ENCODE measurements around the gene CTDSPL2.
A peak's percentile ranks its signal among the peaks of the same experiment; 100 is the strongest.
"Not testable (repeated sequence)": the region's sequence is repeated elsewhere in the genome, so short reads cannot be mapped to it uniquely, and the experiment has no call there.

Gene CTDSPL2

GRCh38 chr15:44529864-44530604 is 102.6 kb downstream of the CTDSPL2 start:
- DNase-seq (ENCODE audit: low read depth) = no peak
- no peak overlapping the region for H3K4me3 ChIP-seq (ENCODE audit: low read length)
- H3K4me1 ChIP-seq (ENCODE audit: control insufficient read depth, insufficient read depth, low read length) = peaks cover 6% of the 10 kb centered on the region
- H3K27me3 ChIP-seq (replicated peaks; ENCODE audit: control insufficient read depth, insufficient read depth, low read length) = no peaks in the 10 kb centered on the region
- no peaks in the 10 kb centered on the region for H3K9me3 ChIP-seq (ENCODE audit: control insufficient read depth, low read length)
- peaks cover 30% of the 10 kb centered on the region for H3K36me3 ChIP-seq (ENCODE audit: control insufficient read depth, insufficient read depth, low read length, severe bottlenecking)
- H3K9ac ChIP-seq (ENCODE audit: low read length) = no peak overlapping the region

GRCh38 chr15:44530653-44531052 is 103.2 kb downstream of the CTDSPL2 start:
- Histone ChIP-seq H3K27me3 (replicated peaks; ENCODE audit: control insufficient read depth, insufficient read depth, low read length) (no peaks in the 10 kb centered on the region), H3K9me3 (ENCODE audit: control insufficient read depth, low read length) (no peaks in the 10 kb centered on the region), H3K36me3 (ENCODE audit: control insufficient read depth, insufficient read depth, low read length, severe bottlenecking) (peaks cover 24% of the 10 kb centered on the region), H3K4me1 (ENCODE audit: control insufficient read depth, insufficient read depth, low read length) (peaks cover 12% of the 10 kb centered on the region), H3K9ac (ENCODE audit: low read length) (no peak overlapping the region), H3K4me3 (ENCODE audit: low read length) (no peak overlapping the region)
- no peak for DNase-seq (ENCODE audit: low read depth)

- not testable (repeated sequence) for H3K9ac ChIP-seq (ENCODE audit: low read length); H3K27me3 ChIP-seq (replicated peaks; ENCODE audit: control insufficient read depth, insufficient read depth, low read length); H3K4me3 ChIP-seq (ENCODE audit: low read length); H3K9me3 ChIP-seq (ENCODE audit: control insufficient read depth, low read length); DNase-seq (ENCODE audit: low read depth)
- Histone ChIP-seq H3K4me1 (ENCODE audit: control insufficient read depth, insufficient read depth, low read length) (peaks cover 17% of the 10 kb centered on the region), H3K36me3 (ENCODE audit: control insufficient read depth, insufficient read depth, low read length, severe bottlenecking) (peaks cover 15% of the 10 kb centered on the region)
Observed at GRCh38 chr15:44532275-44532674, 104.8 kb downstream of the CTDSPL2 start.

- Histone ChIP-seq H3K9me3 (ENCODE audit: control insufficient read depth, low read length) (no peaks in the 10 kb centered on the region), H3K27me3 (replicated peaks; ENCODE audit: control insufficient read depth, insufficient read depth, low read length) (no peaks in the 10 kb centered on the region)
Observed at GRCh38 chr15:44532689-44533088, 105.3 kb downstream of the CTDSPL2 start.

GRCh38 chr15:44535092-44535491 is 107.7 kb downstream of the CTDSPL2 start:
- Histone ChIP-seq H3K4me1 (ENCODE audit: control insufficient read depth, insufficient read depth, low read length) (peaks cover 25% of the 10 kb centered on the region), H3K9me3 (ENCODE audit: control insufficient read depth, low read length) (no peaks in the 10 kb centered on the region), H3K4me3 (ENCODE audit: low read length) (peak overlapping the region; percentile 95), H3K36me3 (ENCODE audit: control insufficient read depth, insufficient read depth, low read length, severe bottlenecking) (peaks cover 16% of the 10 kb centered on the region), H3K9ac (ENCODE audit: low read length) (no peak overlapping the region), H3K27me3 (replicated peaks; ENCODE audit: control insufficient read depth, insufficient read depth, low read length) (no peaks in the 10 kb centered on the region)
- DNase-seq (ENCODE audit: low read depth) = no peak

More at GRCh38 chr15:44532689-44533088, 105.3 kb downstream of the CTDSPL2 start:
- H3K4me1 ChIP-seq (ENCODE audit: control insufficient read depth, insufficient read depth, low read length) = peaks cover 18% of the 10 kb centered on the region
- H3K4me3 ChIP-seq (ENCODE audit: low read length) = no peak overlapping the region
- H3K36me3 ChIP-seq (ENCODE audit: control insufficient read depth, insufficient read depth, low read length, severe bottlenecking) = peaks cover 10% of the 10 kb centered on the region
- no peak overlapping the region for H3K9ac ChIP-seq (ENCODE audit: low read length)
- DNase-seq (ENCODE audit: low read depth) = no peak

- Histone ChIP-seq H3K9me3 (ENCODE audit: control insufficient read depth, low read length) (no peaks in the 10 kb centered on the region), H3K36me3 (ENCODE audit: control insufficient read depth, insufficient read depth, low read length, severe bottlenecking) (peaks cover 18% of the 10 kb centered on the region), H3K4me1 (ENCODE audit: control insufficient read depth, insufficient read depth, low read length) (peaks cover 30% of the 10 kb centered on the region), H3K27me3 (replicated peaks; ENCODE audit: control insufficient read depth, insufficient read depth, low read length) (no peaks in the 10 kb centered on the region), H3K9ac (ENCODE audit: low read length) (peak overlapping the region; percentile 96), H3K4me3 (ENCODE audit: low read length) (peak overlapping the region; percentile 95)
- DNase-seq (ENCODE audit: low read depth) = no peak
Observed at GRCh38 chr15:44535523-44536301, 108.3 kb downstream of the CTDSPL2 start.

- peak overlapping the region; percentile 96 for H3K9ac ChIP-seq (ENCODE audit: low read length)
- no peaks in the 10 kb centered on the region for H3K9me3 ChIP-seq (ENCODE audit: control insufficient read depth, low read length)
- H3K4me3 ChIP-seq (ENCODE audit: low read length) = peak overlapping the region; percentile 95
- peaks cover 24% of the 10 kb centered on the region for H3K36me3 ChIP-seq (ENCODE audit: control insufficient read depth, insufficient read depth, low read length, severe bottlenecking)
- H3K27me3 ChIP-seq (replicated peaks; ENCODE audit: control insufficient read depth, insufficient read depth, low read length) = no peaks in the 10 kb centered on the region
- DNase-seq (ENCODE audit: low read depth) = peak; percentile 93
- peaks cover 37% of the 10 kb centered on the region for H3K4me1 ChIP-seq (ENCODE audit: control insufficient read depth, insufficient read depth, low read length)
Observed at GRCh38 chr15:44536302-44536961, 109.0 kb downstream of the CTDSPL2 start.

GRCh38 chr15:44536962-44537734 is 109.7 kb downstream of the CTDSPL2 start, which contains the start of gene EIF3J:
Gene EIF3J (plus strand): TSS chr15:44537147. CDS start chr15:44537195, 48 bp downstream.
- Histone ChIP-seq H3K9ac (ENCODE audit: low read length) (peak within 1 kb of the TSS; percentile 97), H3K27me3 (replicated peaks; ENCODE audit: control insufficient read depth, insufficient read depth, low read length) (no peaks in the 10 kb centered on the region), H3K36me3 (ENCODE audit: control insufficient read depth, insufficient read depth, low read length, severe bottlenecking) (peaks cover 26% of the 10 kb centered on the region), H3K4me1 (ENCODE audit: control insufficient read depth, insufficient read depth, low read length) (peaks cover 44% of the 10 kb centered on the region), H3K4me3 (ENCODE audit: low read length) (peak within 1 kb of the TSS; percentile 95), H3K9me3 (ENCODE audit: control insufficient read depth, low read length) (no peaks in the 10 kb centered on the region)
- DNase-seq (ENCODE audit: low read depth) = peak; percentile 99

GRCh38 chr15:44537735-44538240 is 110.4 kb downstream of the CTDSPL2 start:
- no peak for DNase-seq (ENCODE audit: low read depth)
- Histone ChIP-seq H3K9ac (ENCODE audit: low read length) (peak overlapping the region; percentile 97), H3K9me3 (ENCODE audit: control insufficient read depth, low read length) (no peaks in the 10 kb centered on the region), H3K4me1 (ENCODE audit: control insufficient read depth, insufficient read depth, low read length) (peaks cover 51% of the 10 kb centered on the region), H3K27me3 (replicated peaks; ENCODE audit: control insufficient read depth, insufficient read depth, low read length) (no peaks in the 10 kb centered on the region), H3K4me3 (ENCODE audit: low read length) (peak overlapping the region; percentile 92), H3K36me3 (ENCODE audit: control insufficient read depth, insufficient read depth, low read length, severe bottlenecking) (peaks cover 26% of the 10 kb centered on the region)

- Histone ChIP-seq H3K4me1 (ENCODE audit: control insufficient read depth, insufficient read depth, low read length) (peaks cover 60% of the 10 kb centered on the region), H3K9ac (ENCODE audit: low read length) (peak overlapping the region; percentile 49), H3K4me3 (ENCODE audit: low read length) (peak overlapping the region; percentile 61), H3K9me3 (ENCODE audit: control insufficient read depth, low read length) (no peaks in the 10 kb centered on the region), H3K36me3 (ENCODE audit: control insufficient read depth, insufficient read depth, low read length, severe bottlenecking) (peaks cover 24% of the 10 kb centered on the region), H3K27me3 (replicated peaks; ENCODE audit: control insufficient read depth, insufficient read depth, low read length) (no peaks in the 10 kb centered on the region)
- peak; percentile 88 for DNase-seq (ENCODE audit: low read depth)
Observed at GRCh38 chr15:44541282-44541958, 114.0 kb downstream of the CTDSPL2 start.
